Globus pallidus (tissue), 1 donor: ENCODE results near the gene PDGFRB.

Experiments
- DNase-seq: peaks from one replicate; pipeline ENCODE4 v3.0.0-alpha.2; 2015; ENCODE audit warnings: low spot score

Gene PDGFRB

DNA sequence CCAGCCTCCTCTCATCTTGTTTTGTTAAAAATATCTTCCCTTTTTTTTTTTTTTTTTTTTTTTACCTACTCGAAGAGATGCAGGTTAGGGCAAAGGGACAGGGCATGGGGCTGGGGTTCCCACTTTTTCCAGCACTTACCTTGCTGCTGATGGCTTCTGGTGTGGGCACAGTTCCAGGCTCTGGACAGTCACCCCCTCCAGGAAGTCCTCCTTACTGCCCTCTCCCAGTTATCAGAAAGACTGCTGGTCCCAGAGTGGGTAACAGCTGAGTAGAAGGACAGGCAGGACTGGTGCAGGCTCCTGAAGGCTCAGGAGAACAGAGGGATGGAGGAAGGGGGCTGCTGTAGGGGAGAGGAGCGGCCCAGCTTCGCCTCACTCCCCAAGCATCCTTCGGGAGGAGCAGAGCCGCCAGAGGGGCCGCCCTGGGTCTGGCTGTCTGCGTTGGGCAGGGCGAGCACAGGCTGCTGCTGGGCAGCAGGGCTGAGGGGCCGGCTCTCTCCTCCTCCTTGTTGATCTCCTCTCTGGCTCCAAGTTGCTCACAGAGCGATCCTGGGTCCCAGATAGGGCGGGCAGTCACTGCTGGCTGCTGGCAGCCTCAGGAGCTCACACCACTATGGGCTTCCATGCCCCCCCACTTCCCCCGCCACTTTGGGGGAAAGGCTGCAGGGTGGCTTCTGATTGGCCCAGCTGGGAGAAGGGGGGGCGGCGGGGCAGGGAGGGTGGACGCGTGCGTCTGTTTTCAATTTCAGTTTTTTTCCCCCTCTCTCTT, at the start of gene PDGFRB:
TSS of gene PDGFRB (minus strand) at position 588 of the 769 bp plus-strand sequence. CDS start 18,798 bp downstream, outside the sequence.
- DNase-seq: peak; percentile 80

DNA sequence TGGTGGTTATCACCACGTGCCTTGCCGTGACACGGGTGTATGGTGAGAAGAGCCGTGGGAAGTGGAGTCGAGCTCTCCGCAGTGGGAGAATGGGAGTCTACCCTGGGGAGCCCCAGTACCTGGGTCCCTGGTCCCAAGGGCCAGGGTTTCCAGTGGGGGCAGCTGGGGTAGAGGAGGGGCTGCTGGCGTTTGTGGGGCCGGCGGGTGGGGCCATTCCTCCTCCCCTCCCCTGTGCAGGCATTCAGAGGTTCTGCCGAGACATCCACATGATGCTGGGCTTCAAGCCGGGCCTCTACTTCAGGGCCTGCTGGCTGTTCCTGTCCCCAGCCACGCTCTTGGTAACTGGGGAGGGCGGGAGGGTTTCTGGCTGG, 48.9 kb upstream of the PDGFRB start:
- DNase-seq: no peak

DNA sequence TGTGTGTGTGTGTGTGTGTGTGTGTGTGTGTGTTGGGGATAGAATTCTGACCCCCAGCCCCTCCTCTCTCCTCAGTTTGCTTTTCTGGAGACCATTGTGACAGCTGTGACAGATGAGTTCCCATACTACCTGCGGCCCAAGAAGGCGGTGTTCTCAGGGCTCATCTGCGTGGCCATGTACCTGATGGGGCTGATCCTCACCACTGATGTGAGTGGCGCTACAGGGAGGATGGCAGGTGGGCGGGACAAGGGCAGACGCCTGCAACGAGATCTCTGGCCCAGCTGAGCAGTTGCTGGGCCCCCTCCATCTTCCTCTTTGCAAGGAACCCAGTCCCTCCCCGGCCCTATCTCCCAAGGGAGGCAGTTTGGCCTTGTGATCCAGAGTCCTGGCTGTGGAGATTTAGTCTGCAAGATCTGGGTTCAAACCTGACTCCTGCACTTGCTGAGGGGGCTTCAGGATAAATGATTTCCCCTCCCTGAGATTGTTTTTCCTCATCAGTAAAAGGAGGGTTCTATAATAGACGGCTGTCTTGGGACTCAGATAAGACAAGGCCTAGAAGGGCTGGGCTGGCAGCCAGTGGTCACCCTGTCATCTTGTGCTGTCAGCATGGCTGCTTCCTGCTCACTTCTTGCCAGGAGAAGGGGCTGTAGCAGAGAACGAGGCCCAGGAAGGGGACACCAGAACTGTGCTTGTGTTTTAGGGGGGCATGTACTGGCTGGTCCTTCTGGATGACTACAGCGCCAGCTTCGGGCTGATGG, 48.4 kb upstream of the PDGFRB start:
- DNase-seq: no peak

DNA sequence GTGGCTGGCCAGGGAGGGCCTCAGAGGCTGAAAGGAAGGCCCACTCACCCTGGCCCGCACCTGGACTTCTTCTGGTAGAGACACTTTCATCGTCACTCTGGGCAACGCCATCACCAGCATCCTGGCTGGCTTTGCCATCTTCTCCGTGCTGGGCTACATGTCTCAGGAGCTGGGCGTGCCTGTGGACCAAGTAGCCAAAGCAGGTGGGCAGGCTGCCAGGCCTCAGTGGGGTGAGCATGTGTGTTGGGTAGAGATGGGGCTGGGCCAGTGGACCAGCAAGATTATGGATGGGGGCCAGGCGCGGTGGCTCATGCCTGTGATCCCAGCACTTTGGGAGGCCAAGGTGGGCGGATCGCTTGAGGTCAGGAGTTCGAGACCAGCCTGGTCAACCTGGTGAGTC, 46.9 kb upstream of the PDGFRB start:
- no peak for DNase-seq

DNA sequence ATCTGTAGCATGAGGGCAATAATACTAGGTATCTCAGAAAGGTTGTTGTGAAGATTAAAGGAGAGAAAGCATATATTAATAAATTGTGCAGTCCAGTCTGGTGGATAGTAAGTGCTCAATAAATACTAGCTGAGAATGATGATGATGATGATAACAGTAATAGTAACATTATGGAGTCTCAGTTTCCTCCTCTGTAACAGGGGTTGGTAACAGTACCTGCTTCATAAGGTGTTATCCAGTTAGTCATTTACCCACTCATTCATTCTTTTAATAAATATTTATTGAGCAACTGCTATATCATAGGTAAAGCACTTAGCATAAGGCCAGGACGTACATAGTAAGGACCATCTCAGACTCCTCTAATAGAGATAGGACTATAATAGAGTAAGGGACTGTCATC, 41.8 kb upstream of the PDGFRB start:
- no peak for DNase-seq

DNA sequence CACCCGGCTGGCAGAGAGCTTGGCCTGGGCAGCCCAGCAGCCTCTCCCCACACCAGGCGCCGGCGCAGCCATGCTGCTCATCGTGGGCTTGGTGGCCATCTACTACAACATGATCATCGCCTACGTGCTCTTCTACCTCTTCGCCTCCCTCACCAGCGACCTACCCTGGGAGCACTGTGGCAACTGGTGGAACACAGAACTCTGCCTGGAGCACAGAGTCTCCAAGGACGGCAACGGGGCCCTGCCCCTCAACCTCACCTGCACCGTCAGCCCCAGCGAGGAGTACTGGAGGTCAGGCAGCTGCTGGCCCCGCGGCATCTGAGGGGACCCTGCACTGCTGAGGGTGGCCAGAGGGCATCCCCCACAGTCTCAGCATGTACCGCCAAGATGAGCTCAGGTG, 41.3 kb upstream of the PDGFRB start:
- DNase-seq: no peak

DNA sequence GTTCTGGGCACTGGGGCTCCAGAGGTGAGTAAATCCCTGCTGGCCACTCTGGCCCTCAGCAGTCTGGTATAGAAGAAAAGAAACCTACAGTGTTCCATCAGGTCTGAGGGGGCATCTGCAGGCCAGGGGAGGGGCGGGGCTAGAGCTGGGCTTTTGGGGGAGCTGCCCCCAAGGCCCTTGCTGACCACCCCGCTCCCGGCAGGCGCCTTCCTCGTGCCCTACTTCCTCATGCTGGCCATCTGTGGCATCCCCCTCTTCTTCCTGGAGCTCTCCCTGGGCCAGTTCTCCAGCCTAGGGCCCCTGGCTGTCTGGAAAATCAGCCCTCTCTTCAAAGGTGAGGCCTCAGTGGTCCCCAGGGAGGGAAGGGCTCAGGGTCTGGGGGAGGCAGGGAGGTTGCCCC, 40.9 kb upstream of the PDGFRB start:
- no peak for DNase-seq

DNA sequence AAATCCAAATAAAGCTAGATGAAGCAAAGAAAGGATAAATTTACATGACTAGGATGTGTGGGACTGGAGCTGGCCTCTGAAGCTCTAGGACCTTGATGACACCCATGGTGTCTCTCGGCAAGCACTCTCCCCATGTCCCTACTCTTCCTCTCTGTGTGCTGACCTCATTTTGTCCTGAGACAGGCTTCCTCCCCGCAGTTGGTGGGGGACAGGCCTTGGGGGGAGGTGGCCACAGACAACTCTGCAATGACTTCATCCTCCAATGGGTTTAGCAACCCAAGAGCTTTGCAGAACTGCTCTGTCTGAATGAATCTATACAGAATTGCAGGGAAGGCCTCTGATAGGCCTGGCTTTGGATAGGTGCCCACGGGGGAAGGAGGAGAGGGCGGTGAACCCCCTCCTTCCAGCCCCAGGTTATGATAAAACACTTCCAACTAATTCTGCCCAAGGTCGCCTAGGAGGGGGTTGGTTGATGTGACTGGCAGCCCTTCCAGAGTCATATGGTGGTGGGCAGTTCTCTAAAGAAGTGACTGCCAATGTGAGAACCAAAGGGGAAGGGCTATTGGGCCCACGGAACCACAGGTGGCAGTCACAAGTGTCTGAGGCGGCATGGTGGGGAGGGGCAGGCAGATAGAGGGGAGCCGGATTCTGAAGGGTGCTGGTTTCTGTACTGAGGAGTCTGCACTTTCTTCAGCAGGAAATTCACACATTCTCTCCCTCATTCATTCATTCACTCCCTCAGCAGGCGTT, 40.3 kb upstream of the PDGFRB start:
- DNase-seq: no peak

DNA sequence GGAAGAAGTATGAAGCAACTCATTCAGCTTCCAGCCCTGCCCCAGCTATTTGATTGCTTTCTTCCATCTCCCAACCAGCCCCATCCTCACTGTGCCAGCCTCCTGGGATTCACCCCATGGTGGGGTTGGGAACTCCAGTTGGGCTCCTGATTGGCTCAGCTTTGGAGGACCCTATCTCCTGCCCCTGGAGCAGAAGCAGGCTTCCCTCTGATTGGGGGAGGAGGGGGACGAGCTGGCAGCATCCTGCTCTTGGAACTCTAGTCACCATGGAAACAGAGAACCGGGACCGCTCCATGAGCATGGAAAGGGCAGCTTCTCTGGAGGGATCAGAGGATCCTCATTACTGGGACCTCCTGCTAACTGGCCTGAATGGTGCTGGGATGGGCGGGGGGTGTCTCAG, 36.8 kb upstream of the PDGFRB start:
- DNase-seq: no peak

DNA sequence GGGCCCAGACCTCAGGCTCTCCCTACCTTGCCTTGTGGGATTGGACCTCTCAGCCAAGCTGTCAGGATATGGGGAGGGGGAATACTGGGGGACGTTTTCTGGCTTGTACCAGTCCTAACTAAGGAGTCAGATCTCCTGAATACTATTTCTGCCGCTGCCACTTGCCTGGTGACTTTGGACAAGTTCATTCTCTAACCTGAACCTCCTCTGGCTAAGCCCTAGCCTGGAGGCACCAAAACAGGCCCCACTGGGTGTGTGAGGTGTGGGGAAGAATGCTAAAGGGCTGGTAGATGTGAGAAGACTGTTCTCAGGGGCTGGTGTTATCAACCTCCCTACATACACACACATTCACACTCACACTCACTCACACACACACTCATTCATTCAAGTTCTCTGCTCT, 35.3 kb upstream of the PDGFRB start:
- no peak for DNase-seq

DNA sequence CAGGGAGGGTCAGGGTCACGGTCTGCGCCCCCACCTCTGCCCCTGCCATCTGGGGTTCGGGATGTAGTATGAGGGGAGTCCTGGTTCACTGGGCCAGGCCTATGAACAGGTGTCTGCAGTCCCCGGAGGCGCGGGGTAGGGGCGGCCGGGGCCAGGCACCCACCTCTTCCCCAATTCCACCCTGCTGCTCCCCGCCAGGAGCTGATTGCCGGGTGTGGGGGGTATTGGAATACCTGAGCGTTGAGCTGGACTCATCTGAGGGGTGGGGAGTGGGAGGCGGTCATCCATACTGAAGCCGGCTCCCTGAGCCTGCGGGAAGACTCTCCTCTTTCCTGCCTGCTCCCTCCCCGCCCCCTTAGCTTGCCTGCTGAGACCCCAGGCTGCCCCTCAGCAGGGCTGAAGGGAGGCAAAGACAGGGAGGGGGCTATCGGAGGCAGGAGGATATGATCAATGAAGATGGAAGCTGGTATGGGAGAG, 34.9 kb upstream of the PDGFRB start:
- no peak for DNase-seq

DNA sequence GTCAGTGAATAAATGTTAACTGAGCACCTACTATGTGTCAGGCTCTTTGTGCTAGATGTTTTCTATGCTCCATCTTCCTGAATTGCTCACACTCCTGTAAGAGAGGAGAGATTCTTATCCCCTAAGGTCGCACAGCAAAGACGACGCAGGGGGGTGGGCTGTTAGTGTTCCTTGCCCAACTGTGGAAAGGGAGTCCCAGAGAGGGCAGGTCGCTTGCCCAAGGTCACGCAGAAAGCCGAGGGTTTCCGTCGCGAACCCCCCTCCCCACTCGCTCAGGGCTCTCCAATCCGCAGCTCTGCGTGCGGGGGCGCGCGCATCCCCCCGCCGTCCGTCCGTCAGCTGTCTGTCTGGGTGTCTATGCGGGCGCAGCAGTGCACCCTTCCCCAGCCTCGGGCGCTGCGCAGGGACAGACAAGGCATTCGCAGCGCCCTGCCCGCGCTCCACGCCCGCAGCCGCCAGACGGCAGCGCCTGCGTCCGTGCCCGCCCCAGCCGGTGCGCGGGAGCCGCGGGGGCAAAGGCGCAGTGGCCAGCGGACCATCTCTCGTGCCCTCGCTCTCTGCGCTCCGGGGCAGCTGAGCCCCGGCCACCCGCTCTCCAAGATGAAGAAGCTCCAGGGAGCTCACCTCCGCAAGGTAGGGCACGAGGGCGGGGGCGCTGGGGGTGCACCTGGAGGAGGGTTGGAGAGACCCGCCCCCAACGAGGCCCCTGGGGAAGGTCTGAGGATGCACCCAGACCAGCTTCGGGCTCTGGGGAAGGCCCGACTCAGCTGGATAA, 34.3 kb upstream of the PDGFRB start, which contains the start of gene SLC6A7:
TSS of gene SLC6A7 (plus strand) at position 335 of the 775 bp plus-strand sequence. CDS start at position 601, 266 bp downstream.
- no peak for DNase-seq

DNA sequence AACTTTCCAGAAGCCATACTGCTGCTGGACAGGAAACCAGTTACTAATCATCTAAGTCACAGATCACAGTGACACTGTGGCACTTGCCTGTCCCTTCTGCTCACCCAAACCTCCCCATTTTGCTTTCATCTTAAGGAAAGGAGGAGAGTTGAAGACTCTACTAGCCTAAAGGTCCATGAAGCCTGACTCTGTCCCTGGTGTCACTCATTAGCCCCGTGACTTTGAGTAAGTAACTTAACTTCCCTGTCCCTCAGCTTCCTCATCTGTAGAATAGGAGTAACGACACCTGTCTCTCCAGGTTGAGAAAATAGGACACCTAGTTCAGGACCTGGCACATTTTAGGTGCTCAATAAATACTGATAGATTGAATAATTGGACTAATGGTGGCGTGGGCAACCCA, 33.7 kb upstream of the PDGFRB start:
- DNase-seq: no peak

DNA sequence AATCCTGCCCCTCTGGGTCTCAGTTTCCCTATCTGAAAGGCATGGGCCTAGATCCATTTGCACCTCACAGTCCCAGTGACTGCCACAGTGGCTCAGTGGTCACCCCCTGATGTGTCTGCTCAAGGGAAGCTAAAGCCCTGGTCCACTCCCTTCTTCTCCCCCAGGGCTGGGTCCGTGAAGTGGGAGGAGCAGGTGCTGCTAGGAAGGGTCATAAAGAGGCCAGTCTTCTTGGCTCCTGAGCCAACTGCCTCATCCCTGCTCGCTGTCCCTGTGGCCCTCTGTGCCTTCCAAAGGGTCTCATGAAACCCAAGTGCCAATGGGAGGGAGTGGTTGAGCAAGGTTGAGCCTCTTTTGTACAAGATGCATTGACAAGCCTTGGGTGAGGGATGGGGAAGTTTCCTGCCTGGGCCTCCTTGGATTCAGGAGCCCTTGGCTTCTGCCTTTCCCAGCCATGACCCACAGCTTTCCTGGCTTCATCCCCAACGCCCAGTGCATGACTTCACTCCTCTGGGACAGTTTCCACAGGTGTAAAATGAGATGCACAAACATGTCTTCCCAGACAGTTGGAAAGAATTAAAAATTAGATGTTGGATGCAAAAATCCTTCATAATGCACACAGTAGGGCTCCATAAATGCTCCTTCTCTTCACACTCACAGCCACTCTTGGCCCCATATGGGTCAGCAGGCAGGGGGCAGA, 32.6 kb upstream of the PDGFRB start:
- DNase-seq: no peak

DNA sequence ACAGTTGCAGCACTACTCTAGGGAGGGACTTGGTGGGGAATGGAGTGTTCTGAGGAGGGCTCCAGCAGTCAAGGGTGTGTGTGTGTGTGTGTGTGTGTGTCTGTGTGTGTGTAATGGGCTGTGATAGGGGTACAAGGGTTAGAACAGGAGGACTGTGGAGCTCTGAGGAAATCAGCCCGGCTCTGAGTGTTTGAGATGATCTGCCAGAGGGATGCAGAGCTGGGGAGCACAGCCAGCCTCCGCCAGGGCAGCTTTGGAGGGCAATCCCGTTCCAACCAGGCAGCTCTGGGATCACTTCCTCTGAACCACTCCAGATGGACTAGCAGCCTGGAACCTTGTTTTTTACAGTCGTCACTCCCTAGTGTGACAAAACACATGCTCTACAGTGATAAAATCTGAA, 31.3 kb upstream of the PDGFRB start:
- no peak for DNase-seq

DNA sequence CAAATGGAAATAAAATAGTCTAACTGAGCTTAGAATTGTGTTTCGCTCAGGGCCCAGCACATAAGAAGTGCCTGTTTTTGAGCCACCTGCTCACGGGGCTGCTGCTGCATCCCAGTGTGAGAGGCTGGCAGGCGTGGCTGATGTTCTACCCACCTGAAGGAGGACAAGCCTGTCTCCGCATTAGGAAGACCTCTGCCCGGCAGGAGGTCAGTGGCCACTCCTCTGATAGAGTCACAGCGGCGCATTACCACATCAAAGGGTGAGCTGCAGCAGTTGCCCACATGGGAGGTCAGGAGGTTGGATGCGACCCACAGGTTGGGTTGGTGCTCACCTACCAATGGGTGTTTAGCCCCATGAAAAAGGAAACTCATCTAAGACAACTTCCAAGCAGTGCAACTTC, 30.5 kb upstream of the PDGFRB start:
- DNase-seq: no peak

DNA sequence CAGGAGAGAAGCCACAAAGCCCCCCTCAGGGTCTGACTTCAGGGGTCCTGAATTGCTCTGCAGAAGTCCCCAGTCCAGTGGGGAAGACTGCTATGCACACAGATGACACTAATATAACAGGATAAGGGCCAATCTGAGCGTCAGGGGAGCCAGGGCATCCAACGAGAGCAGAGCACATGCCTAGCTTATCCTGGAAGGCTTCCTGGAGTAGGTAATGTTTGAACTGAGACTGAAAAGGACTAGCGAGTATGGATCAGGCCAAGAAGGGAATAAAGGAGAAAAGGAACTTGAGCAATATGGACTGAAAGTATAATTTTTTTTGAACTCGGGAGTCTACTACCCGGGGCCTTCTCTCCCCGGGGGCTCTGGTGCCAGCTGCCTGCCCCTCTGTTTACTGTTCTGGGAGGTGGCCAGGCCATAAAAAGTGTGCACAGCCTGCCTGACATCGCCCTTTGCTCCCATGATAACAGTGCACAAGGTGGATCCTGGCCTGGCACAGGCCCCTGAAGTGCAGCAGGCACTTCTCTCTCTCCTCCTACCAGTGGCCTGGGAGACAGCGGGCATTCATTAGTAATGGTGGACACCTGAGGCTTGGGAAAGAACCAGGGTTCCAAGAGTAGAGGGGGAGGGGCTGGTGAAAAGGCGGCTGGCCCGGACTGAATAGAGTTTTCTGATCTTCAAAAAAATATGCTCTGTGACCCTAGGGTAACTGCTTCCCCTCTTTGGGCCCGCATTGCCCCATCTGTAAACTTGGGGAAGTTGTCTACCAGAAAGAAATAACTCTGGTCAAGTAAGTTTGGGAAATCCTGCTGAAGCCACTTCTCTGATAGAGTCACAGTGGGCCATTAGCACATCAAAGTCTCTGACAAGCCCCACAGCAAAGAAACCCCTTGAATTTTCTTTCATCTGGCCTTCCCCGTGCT, 29.6 kb upstream of the PDGFRB start:
- DNase-seq: no peak

DNA sequence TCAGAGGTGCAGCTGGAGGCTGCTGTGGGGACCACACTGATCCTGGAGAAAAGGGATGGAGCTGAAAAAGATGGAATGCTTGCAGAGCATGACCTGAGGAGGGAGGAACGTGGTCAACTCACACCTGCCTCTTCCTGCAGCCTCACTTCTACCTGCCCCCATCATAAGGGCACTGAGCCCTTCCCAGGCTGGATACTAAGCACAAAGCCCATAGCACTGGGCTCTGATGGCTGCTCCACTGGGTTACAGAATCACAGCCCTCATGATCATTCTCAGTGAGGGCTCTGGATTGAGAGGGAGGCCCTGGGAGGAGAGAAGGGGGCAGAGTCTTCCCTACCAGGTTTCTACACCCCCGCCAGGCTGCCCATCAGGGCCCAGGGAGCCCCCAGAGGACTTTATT, 28.4 kb upstream of the PDGFRB start:
- DNase-seq: no peak

DNA sequence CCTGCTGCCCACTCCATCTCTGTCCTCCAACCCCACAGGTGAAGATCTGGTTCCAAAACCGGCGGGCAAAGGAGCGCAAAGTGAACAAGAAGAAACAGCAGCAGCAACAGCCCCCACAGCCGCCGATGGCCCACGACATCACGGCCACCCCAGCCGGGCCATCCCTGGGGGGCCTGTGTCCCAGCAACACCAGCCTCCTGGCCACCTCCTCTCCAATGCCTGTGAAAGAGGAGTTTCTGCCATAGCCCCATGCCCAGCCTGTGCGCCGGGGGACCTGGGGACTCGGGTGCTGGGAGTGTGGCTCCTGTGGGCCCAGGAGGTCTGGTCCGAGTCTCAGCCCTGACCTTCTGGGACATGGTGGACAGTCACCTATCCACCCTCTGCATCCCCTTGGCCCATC, 27.8 kb upstream of the PDGFRB start:
- no peak for DNase-seq

DNA sequence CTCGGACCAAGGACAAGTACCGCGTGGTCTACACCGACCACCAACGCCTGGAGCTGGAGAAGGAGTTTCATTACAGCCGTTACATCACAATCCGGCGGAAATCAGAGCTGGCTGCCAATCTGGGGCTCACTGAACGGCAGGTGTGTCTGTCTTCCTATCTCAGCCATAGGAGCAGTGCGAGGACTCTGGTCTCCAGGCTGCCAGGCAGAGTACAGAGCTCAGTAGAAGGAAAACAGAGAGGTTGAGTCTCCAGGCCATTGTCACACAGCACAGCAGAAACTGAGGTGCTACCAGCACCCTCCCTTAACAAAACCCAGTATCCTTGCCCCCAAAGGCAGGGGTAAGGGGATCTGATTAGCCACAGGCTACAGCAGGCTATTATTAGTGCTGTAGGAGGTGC, 27.1 kb upstream of the PDGFRB start:
- DNase-seq: no peak
